Mesenchymal stem cell (in vitro differentiated cells and primary cell): ENCODE data around the gene LARGE1.

ENCODE experiments used
- DNase-seq: peaks from one replicate; pipeline ENCODE4 v3.0.0-alpha.2; 2013
- H2AFZ ChIP-seq: one replicate; pipeline ENCODE4 v1.6.1; 2013; ENCODE audit warnings: low read depth, mild to moderate bottlenecking, control low read depth, inconsistent platforms, low read length, moderate library complexity
- H2AK5ac ChIP-seq: 2 replicates; pipeline ENCODE4 v1.6.1; 2013; ENCODE audit warnings: low read length, moderate library complexity, mild to moderate bottlenecking, inconsistent platforms; ENCODE audit not compliant: severe bottlenecking
- H2BK120ac ChIP-seq: one replicate; pipeline ENCODE4 v1.6.1; 2013; ENCODE audit warnings: low read depth, mild to moderate bottlenecking, inconsistent platforms, low read length, moderate library complexity
- H2BK12ac ChIP-seq, 2 experiments: one replicate each; pipeline ENCODE4 v1.6.1; 2013; ENCODE audit warnings: inconsistent platforms in 2 of 2, low read length in 2 of 2, mild to moderate bottlenecking in 2 of 2, moderate library complexity in 2 of 2, control low read depth in 1 of 2
- H2BK15ac ChIP-seq: one replicate; pipeline ENCODE4 v1.6.1; 2013; ENCODE audit warnings: mild to moderate bottlenecking, low read depth, inconsistent platforms; ENCODE audit not compliant: poor library complexity, severe bottlenecking
- H2BK5ac ChIP-seq: 2 replicates; pipeline ENCODE4 v1.6.1; 2013; ENCODE audit warnings: low read depth, mild to moderate bottlenecking, low read length, control low read depth, inconsistent platforms; ENCODE audit not compliant: poor library complexity, severe bottlenecking
- H3K14ac ChIP-seq, 2 experiments: one replicate each; pipeline ENCODE4 v1.6.1; 2013; ENCODE audit warnings: inconsistent platforms in 2 of 2, low read length in 2 of 2, control low read depth in 1 of 2, mild to moderate bottlenecking in 1 of 2, moderate library complexity in 1 of 2
- H3K18ac ChIP-seq, 2 experiments: one replicate each; pipeline ENCODE4 v1.6.1; 2013; ENCODE audit warnings: inconsistent platforms in 2 of 2, low read length in 2 of 2, control low read depth in 1 of 2, low read depth in 1 of 2, mild to moderate bottlenecking in 1 of 2
- H3K23ac ChIP-seq, 2 experiments: one replicate each; pipeline ENCODE4 v1.6.1; 2013; ENCODE audit warnings: inconsistent platforms in 2 of 2, low read length in 2 of 2, mild to moderate bottlenecking in 2 of 2, moderate library complexity in 2 of 2, control low read depth in 1 of 2
- H3K27ac ChIP-seq: 2 replicates; pipeline ENCODE4 v1.5.1; 2013; ENCODE audit warnings: mild to moderate bottlenecking, moderate library complexity, low read length, control low read depth, inconsistent platforms; ENCODE audit not compliant: poor library complexity, severe bottlenecking
- H3K27me3 ChIP-seq, 2 experiments: 2 replicates each; pipeline versions ENCODE4 v1.6.1 to v1.7.0; 2013; ENCODE audit warnings: low read length in 2 of 2, mild to moderate bottlenecking in 2 of 2, moderate library complexity in 2 of 2, control low read depth in 1 of 2, inconsistent platforms in 1 of 2; ENCODE audit not compliant: control insufficient read depth in 1 of 2, insufficient read depth in 1 of 2
- H3K36me3 ChIP-seq, 2 experiments: 2 replicates each; pipeline versions ENCODE4 v1.6.1 to v1.7.0; 2013; ENCODE audit warnings: low read length in 2 of 2, control low read depth in 1 of 2, inconsistent platforms in 1 of 2, low read depth in 1 of 2, mild to moderate bottlenecking in 1 of 2; ENCODE audit not compliant: insufficient read depth in 2 of 2, control insufficient read depth in 1 of 2
- H3K4ac ChIP-seq, 2 experiments: one replicate each; pipeline ENCODE4 v1.6.1; 2013; ENCODE audit warnings: inconsistent platforms in 2 of 2, low read length in 2 of 2, mild to moderate bottlenecking in 2 of 2, moderate library complexity in 2 of 2, control low read depth in 1 of 2, low read depth in 1 of 2
- H3K4me1 ChIP-seq: 2 replicates; pipeline ENCODE4 v1.6.1; 2013; ENCODE audit warnings: low read depth, low read length, control low read depth; ENCODE audit not compliant: control insufficient read depth, insufficient read depth
- H3K4me2 ChIP-seq: 2 replicates; pipeline ENCODE4 v1.6.1; 2013; ENCODE audit warnings: low read length, mild to moderate bottlenecking, inconsistent platforms; ENCODE audit not compliant: poor library complexity, severe bottlenecking
- H3K4me3 ChIP-seq, 2 experiments: 2 replicates each; pipeline versions ENCODE4 v1.5.1 to v1.7.0; 2013; ENCODE audit warnings: low read length in 2 of 2, mild to moderate bottlenecking in 2 of 2, control low read depth in 1 of 2, low read depth in 1 of 2; ENCODE audit not compliant: insufficient read depth in 1 of 2
- H3K79me1 ChIP-seq: replicated peaks from 2 replicates; pipeline ENCODE4 v1.6.1; 2013; ENCODE audit warnings: mild to moderate bottlenecking, control low read depth, low read length, inconsistent platforms; ENCODE audit not compliant: poor library complexity, severe bottlenecking
- H3K9ac ChIP-seq: 2 replicates; pipeline ENCODE4 v1.7.0; 2013; ENCODE audit warnings: mild to moderate bottlenecking, low read length, moderate library complexity
- H3K9me3 ChIP-seq: 2 replicates; pipeline ENCODE4 v1.7.0; 2013; ENCODE audit warnings: mild to moderate bottlenecking, low read length; ENCODE audit not compliant: control insufficient read depth
- H4K8ac ChIP-seq: one replicate; pipeline ENCODE4 v1.6.1; 2013; ENCODE audit warnings: inconsistent platforms, mild to moderate bottlenecking, low read length, moderate library complexity
- H4K91ac ChIP-seq: one replicate; pipeline ENCODE4 v1.6.1; 2013; ENCODE audit warnings: mild to moderate bottlenecking, low read length, inconsistent platforms
- WGBS: methylation state at CpG from one replicate; pipeline ENCODE4 v1.1.7; 2013; ENCODE audit warnings: mixed read lengths; 5-methylcytosine and 5-hydroxymethylcytosine counted together

Gene LARGE1

DNA sequence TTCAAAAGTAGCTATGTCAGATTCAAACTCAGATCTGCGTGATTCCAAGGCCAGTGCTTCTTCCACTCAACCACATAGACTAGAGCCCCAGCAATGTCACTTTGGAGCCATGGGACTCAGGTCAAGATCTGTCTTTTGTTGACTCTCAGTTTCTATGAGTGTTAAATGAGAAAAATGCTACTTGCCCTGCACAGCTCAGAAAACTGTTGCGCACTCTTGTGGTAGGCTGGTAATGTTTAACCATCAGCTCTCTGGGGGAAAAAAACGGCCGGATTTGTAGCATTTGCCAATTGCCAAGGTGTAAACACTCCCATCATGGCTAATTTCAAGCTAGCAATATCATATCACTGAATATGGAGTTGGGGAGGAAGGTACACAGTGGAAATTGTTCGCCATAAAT is 534.0 kb downstream of the LARGE1 start:
- no peak for DNase-seq
- Histone ChIP-seq H3K27me3 (no peaks in the 10 kb centered on the region), H2BK5ac (no peak overlapping the region), H3K36me3 (peaks cover 5 to 28% of the 10 kb centered on the region in 2 experiments), H3K4me3 (no peak overlapping the region), H2BK12ac (no peak overlapping the region), H2BK120ac (no peak overlapping the region), H3K23ac (no peak overlapping the region), H3K18ac (no peak overlapping the region), H3K4me2 (no peak overlapping the region), H3K9me3 (no peaks in the 10 kb centered on the region), H2AFZ (no peak overlapping the region), H2BK15ac (no peak overlapping the region), H3K14ac (no peak overlapping the region), H4K8ac (no peak overlapping the region), H3K9ac (no peak overlapping the region), H3K79me1 (no peaks in the 10 kb centered on the region), H4K91ac (no peak overlapping the region), H3K4me1 (peaks cover 10% of the 10 kb centered on the region), H3K27ac (no peak overlapping the region), H2AK5ac (no peak overlapping the region), H3K4ac (no peak overlapping the region)
- 94% methylated on average over 4 of the region's 5 CpGs for WGBS

DNA sequence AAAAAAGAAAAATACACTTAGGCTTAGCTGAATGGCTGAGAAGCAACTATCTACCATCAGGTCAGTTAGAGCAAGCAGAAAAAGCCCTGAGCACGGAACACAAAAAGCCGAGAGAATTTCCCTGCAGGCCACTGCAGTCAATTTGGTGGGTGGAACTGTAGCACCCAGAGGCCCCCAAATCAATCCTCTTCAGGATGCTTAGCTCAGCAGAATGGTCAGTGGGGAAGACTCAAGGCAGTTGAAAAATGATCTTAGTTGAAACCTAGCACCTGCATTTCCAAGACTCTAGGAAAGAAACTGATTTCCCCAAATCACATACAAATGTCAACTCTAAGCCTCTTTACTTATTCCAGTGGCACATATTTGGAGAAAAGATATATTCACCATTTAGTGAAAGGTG is 534.7 kb downstream of the LARGE1 start:
- no peak overlapping the region for H3K27ac ChIP-seq
- H2AK5ac ChIP-seq = no peak overlapping the region
- H3K36me3 ChIP-seq = peaks cover 5 to 29% of the 10 kb centered on the region in 2 experiments
- no peak overlapping the region for H2AFZ ChIP-seq
- WGBS = 97% methylated on average over 2 of the region's 2 CpGs
- no peak overlapping the region for H3K14ac ChIP-seq
- no peak overlapping the region for H3K4me3 ChIP-seq
- no peak for DNase-seq
- H4K91ac ChIP-seq = no peak overlapping the region
- H3K9ac ChIP-seq = no peak overlapping the region
- no peak overlapping the region for H3K4me2 ChIP-seq
- no peaks in the 10 kb centered on the region for H3K27me3 ChIP-seq
- H2BK120ac ChIP-seq = no peak overlapping the region
- no peaks in the 10 kb centered on the region for H3K79me1 ChIP-seq
- H4K8ac ChIP-seq = no peak overlapping the region
- no peak overlapping the region for H2BK15ac ChIP-seq
- no peak overlapping the region for H2BK5ac ChIP-seq
- H3K4me1 ChIP-seq = peaks cover 10% of the 10 kb centered on the region
- no peak overlapping the region for H2BK12ac ChIP-seq
- H3K9me3 ChIP-seq = no peaks in the 10 kb centered on the region
- H3K4ac ChIP-seq = no peak overlapping the region
- no peak overlapping the region for H3K18ac ChIP-seq
- H3K23ac ChIP-seq = no peak overlapping the region

DNA sequence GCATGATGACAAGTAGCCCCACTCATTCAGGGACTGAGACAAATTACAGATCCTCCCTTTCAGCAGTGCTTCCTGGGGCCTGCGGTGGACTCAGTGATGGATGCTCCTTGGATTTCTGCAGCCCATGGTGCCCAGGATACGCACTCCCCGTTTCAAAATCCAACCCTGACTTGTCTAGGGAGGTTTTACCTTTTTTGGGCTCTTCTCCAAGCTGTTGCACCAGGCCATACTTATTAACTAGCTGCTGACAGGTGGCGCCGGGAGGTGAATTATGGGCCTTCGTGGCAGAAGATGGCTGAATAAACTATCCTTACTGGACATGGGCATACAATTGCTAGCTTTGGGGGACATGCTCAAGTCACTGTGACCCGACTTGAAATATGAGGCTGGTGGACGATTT is 537.8 kb downstream of the LARGE1 start:
- Histone ChIP-seq H3K9me3 (peaks cover 2% of the 10 kb centered on the region), H3K4ac (no peak overlapping the region), H2BK5ac (no peak overlapping the region), H3K36me3 (peaks cover 5 to 36% of the 10 kb centered on the region in 2 experiments), H4K8ac (no peak overlapping the region), H2AK5ac (peak overlapping the region; percentile 83), H3K14ac (no peak overlapping the region), H2BK12ac (no peak overlapping the region), H3K4me2 (no peak overlapping the region), H2AFZ (no peak overlapping the region), H3K79me1 (no peaks in the 10 kb centered on the region), H3K18ac (no peak overlapping the region), H3K27ac (no peak overlapping the region), H4K91ac (no peak overlapping the region), H3K23ac (no peak overlapping the region), H3K27me3 (no peaks in the 10 kb centered on the region), H3K9ac (no peak overlapping the region), H3K4me3 (no peak overlapping the region), H3K4me1 (peaks cover 10% of the 10 kb centered on the region), H2BK120ac (no peak overlapping the region), H2BK15ac (no peak overlapping the region)
- 98% methylated on average over 8 of the region's 8 CpGs for WGBS
- no peak for DNase-seq

DNA sequence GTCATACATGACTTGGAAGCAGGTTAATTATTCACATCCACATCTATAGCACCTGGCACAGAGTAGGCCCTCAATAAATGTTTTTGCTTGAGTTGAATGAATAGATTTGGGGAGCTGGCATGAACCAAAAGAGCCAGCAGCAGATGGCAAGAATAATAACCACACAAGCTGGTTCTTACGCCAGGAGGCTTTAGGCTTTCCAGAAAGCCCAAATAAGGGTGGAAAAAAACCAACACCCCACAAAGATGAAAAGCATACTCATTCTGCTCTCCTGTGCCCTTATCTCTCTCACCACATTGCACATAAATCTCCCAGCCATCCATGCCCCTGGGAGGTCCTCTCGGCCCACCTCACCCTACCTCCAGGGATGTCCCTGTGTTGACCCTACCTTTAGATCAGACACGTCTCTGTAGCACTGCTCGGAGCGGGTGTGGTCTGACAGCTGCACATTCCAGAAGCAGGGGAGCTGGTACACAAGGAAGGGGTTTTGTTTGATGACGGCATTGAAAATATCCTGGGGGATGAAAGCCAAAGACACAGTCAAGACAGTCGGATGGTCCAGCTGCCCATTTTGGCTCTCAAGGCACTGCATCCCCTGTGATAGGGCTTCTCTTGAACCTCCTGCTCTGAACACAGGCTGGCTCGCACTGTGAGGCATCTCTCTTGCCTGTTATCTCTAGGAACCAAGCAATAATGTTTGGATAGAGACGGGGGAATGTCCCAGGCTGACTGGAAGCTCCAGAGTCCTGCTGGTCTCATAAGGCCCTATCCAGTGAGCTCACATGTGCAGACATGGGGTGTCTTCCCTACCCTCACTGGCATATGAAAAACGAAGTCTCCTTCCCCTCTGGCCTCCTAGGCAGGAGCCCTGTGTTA is 538.5 kb downstream of the LARGE1 start:
- Histone ChIP-seq H3K79me1 (no peaks in the 10 kb centered on the region), H3K4ac (no peak overlapping the region), H3K23ac (no peak overlapping the region), H3K27me3 (no peaks in the 10 kb centered on the region), H3K4me3 (no peak overlapping the region), H2BK12ac (no peak overlapping the region), H2BK120ac (no peak overlapping the region), H3K36me3 (peaks cover 5 to 42% of the 10 kb centered on the region in 2 experiments), H3K18ac (no peak overlapping the region), H2BK15ac (no peak overlapping the region), H3K4me1 (peaks cover 10% of the 10 kb centered on the region), H3K9me3 (peaks cover 7% of the 10 kb centered on the region), H3K14ac (no peak overlapping the region), H2AFZ (no peak overlapping the region), H3K9ac (no peak overlapping the region), H2AK5ac (peak overlapping the region; percentile 83), H3K4me2 (no peak overlapping the region), H2BK5ac (no peak overlapping the region), H4K8ac (no peak overlapping the region), H4K91ac (no peak overlapping the region), H3K27ac (no peak overlapping the region)
- no peak for DNase-seq
- WGBS = 93% methylated on average over 10 of the region's 10 CpGs
